H9 (cell line): ENCODE results near the gene GORASP1. TPM values are rescaled to one million over a fixed set of nuclear protein-coding genes. Genes with fewer than 3 reads are reported as not detected.

Source experiments
- DNase-seq: peaks from one replicate; pipeline ENCODE4 v3.0.0-alpha.2; 2017
- H2AFZ ChIP-seq: one replicate; pipeline ENCODE4 v1.6.1; 2013; ENCODE audit warnings: mild to moderate bottlenecking, low read length, control low read depth, moderate library complexity
- H2AK5ac ChIP-seq: 2 replicates; pipeline ENCODE4 v1.6.1; 2013; ENCODE audit warnings: low read length, control low read depth, mixed read lengths; ENCODE audit not compliant: insufficient read length
- H2BK120ac ChIP-seq: one replicate; pipeline ENCODE4 v1.6.1; 2013; ENCODE audit warnings: low read depth, mild to moderate bottlenecking, low read length, control low read depth, inconsistent platforms; ENCODE audit not compliant: poor library complexity, severe bottlenecking
- H2BK12ac ChIP-seq: 2 replicates; pipeline ENCODE4 v1.6.1; 2013; ENCODE audit warnings: low read length, control low read depth, mixed read lengths, low read depth; ENCODE audit not compliant: insufficient read length
- H2BK15ac ChIP-seq: 2 replicates; pipeline ENCODE4 v1.6.1; 2013; ENCODE audit warnings: low read depth, low read length, control low read depth
- H2BK20ac ChIP-seq: one replicate; pipeline ENCODE4 v1.6.1; 2013; ENCODE audit warnings: low read depth, mild to moderate bottlenecking, low read length, control low read depth, inconsistent platforms; ENCODE audit not compliant: poor library complexity, severe bottlenecking
- H2BK5ac ChIP-seq: 2 replicates; pipeline ENCODE4 v1.6.1; 2013; ENCODE audit warnings: low read length, control low read depth, mixed read lengths; ENCODE audit not compliant: insufficient read length
- H3K14ac ChIP-seq: 2 replicates; pipeline ENCODE4 v1.6.1; 2013; ENCODE audit warnings: low read length, control low read depth; ENCODE audit not compliant: insufficient read depth
- H3K18ac ChIP-seq: 2 replicates; pipeline ENCODE4 v1.6.1; 2013; ENCODE audit warnings: low read depth, mild to moderate bottlenecking, mixed read lengths, low read length, control low read depth; ENCODE audit not compliant: insufficient read length
- H3K23ac ChIP-seq: 2 replicates; pipeline ENCODE4 v1.6.1; 2013; ENCODE audit warnings: low read length, control low read depth, mixed read lengths, low read depth; ENCODE audit not compliant: insufficient read length
- H3K23me2 ChIP-seq: 2 replicates; pipeline ENCODE4 v1.6.1; 2013; ENCODE audit warnings: low read depth, mild to moderate bottlenecking, mixed read lengths, low read length, control low read depth; ENCODE audit not compliant: insufficient read length, poor library complexity, severe bottlenecking
- H3K27ac ChIP-seq: 2 replicates; pipeline ENCODE4 v1.5.1; 2013; ENCODE audit warnings: low read length, control low read depth, mixed read lengths, low read depth; ENCODE audit not compliant: insufficient read length
- H3K27me3 ChIP-seq: 2 replicates; pipeline ENCODE4 v1.6.1; 2013; ENCODE audit warnings: low read length, control low read depth, inconsistent platforms; ENCODE audit not compliant: insufficient read depth
- H3K4ac ChIP-seq: 2 replicates; pipeline ENCODE4 v1.6.1; 2013; ENCODE audit warnings: low read depth, mild to moderate bottlenecking, control low read depth, inconsistent platforms, low read length, moderate library complexity
- H3K4me1 ChIP-seq: 2 replicates; pipeline ENCODE4 v1.6.1; 2013; ENCODE audit warnings: low read length, control low read depth, inconsistent platforms; ENCODE audit not compliant: insufficient read depth
- H3K4me2 ChIP-seq: 2 replicates; pipeline ENCODE4 v1.6.1; 2013; ENCODE audit warnings: low read length, control low read depth, mixed read lengths; ENCODE audit not compliant: insufficient read length, insufficient read depth
- H3K56ac ChIP-seq: 2 replicates; pipeline ENCODE4 v1.6.1; 2013; ENCODE audit warnings: low read depth, mild to moderate bottlenecking, mixed read lengths, low read length, control low read depth; ENCODE audit not compliant: insufficient read length
- H3K79me1 ChIP-seq: 2 replicates; pipeline ENCODE4 v1.6.1; 2013; ENCODE audit warnings: low read depth, mild to moderate bottlenecking, moderate library complexity, low read length, control low read depth, inconsistent platforms; ENCODE audit not compliant: insufficient read depth, poor library complexity, severe bottlenecking
- H3K79me2 ChIP-seq: 2 replicates; pipeline ENCODE4 v1.6.1; 2013; ENCODE audit warnings: low read length, control low read depth, inconsistent platforms; ENCODE audit not compliant: insufficient read depth
- H3K9ac ChIP-seq: 2 replicates; pipeline ENCODE4 v1.6.1; 2013; ENCODE audit warnings: low read length, control low read depth, mixed read lengths; ENCODE audit not compliant: insufficient read length; ENCODE audit errors: extremely low read depth
- H3K9me3 ChIP-seq: one replicate; pipeline ENCODE4 v1.6.1; 2013; ENCODE audit warnings: low read depth, low read length, inconsistent platforms; ENCODE audit not compliant: control insufficient read depth
- H3T11ph ChIP-seq: one replicate; pipeline ENCODE4 v1.6.1; 2013; ENCODE audit warnings: mild to moderate bottlenecking, low read length, control low read depth, inconsistent platforms
- H4K20me1 ChIP-seq: one replicate; pipeline ENCODE4 v1.6.1; 2013; ENCODE audit not compliant: control insufficient read depth, insufficient read length, insufficient read depth
- H4K5ac ChIP-seq: 2 replicates; pipeline ENCODE4 v1.6.1; 2013; ENCODE audit warnings: low read depth, mild to moderate bottlenecking, mixed read lengths, low read length, control low read depth; ENCODE audit not compliant: insufficient read length
- H4K8ac ChIP-seq: replicated peaks from 2 replicates; pipeline ENCODE4 v1.6.1; 2013; ENCODE audit warnings: low read length, control low read depth, mixed read lengths, low read depth; ENCODE audit not compliant: insufficient read length
- H4K91ac ChIP-seq: 2 replicates; pipeline ENCODE4 v1.6.1; 2013; ENCODE audit warnings: low read depth, mild to moderate bottlenecking, moderate library complexity, mixed read lengths, low read length, control low read depth; ENCODE audit not compliant: insufficient read length
- H3K27ac Mint-ChIP-seq, 3 experiments: 2 replicates in 2 of 3; 3 replicates in 1 of 3; pipeline ENCODE4 v1.8.0; 2020 to 2021; ENCODE audit warnings: mixed read lengths in 3 of 3, mild to moderate bottlenecking in 1 of 3, moderate library complexity in 1 of 3
- H3K27me3 Mint-ChIP-seq: 2 replicates; pipeline ENCODE4 v1.8.0; 2021; ENCODE audit warnings: low read depth, mild to moderate bottlenecking, moderate library complexity, mixed read lengths
- H3K36me3 Mint-ChIP-seq, 3 experiments: 2 replicates in 2 of 3; 3 replicates in 1 of 3; pipeline ENCODE4 v1.8.0; 2020 to 2021; ENCODE audit warnings: low read depth in 3 of 3, mixed read lengths in 3 of 3; ENCODE audit not compliant: insufficient read depth in 1 of 3
- H3K4me1 Mint-ChIP-seq, 2 experiments: 2 replicates each; pipeline ENCODE4 v1.8.0; 2020; ENCODE audit warnings: mixed read lengths in 2 of 2
- H3K4me3 Mint-ChIP-seq, 2 experiments: 2 replicates in 1 of 2; 3 replicates in 1 of 2; pipeline ENCODE4 v1.8.0; 2020 to 2021; ENCODE audit warnings: mild to moderate bottlenecking in 2 of 2, mixed read lengths in 2 of 2, moderate library complexity in 1 of 2
- H3K9me3 Mint-ChIP-seq, 2 experiments: 2 replicates in 1 of 2; 3 replicates in 1 of 2; pipeline ENCODE4 v1.8.0; 2020; ENCODE audit warnings: mild to moderate bottlenecking in 2 of 2, mixed read lengths in 2 of 2, moderate library complexity in 1 of 2
- CTCF ChIP-seq: fragments of 200-600 bp; sonication (generic); conservative IDR thresholded peaks from 3 replicates; pipeline ENCODE4 v1.8.0; 2021; ENCODE audit warnings: antibody characterized with exemption, mild to moderate bottlenecking
- WGBS: extraction: QIAGEN DNeasy Blood & Tissue Kit; methylation state at CpG from one replicate; pipeline ENCODE4 v1.1.7; 2013; ENCODE audit warnings: missing lambda C conversion rate, low lambda C conversion rate, mixed read lengths; ENCODE audit not compliant: insufficient read length; ENCODE audit errors: extremely low coverage; 5-methylcytosine and 5-hydroxymethylcytosine counted together
- total RNA-seq: library from RNA; stranded (reverse); gene quantifications from 2 replicates; pipeline ENCODE4 v1.2.1, GENCODE V29; 2021

The GORASP1 gene
- total RNA-seq, 1 experiment from 2014 or later: 37.4 TPM

GRCh38 chr3:39146083-39146501, 38.7 kb upstream of the GORASP1 start:
- no peaks in the 10 kb centered on the region for H3K23me2 ChIP-seq
- no peak overlapping the region for H2AK5ac ChIP-seq
- H2AFZ ChIP-seq: no peak overlapping the region
- H2BK12ac ChIP-seq: no peak overlapping the region
- H3K14ac ChIP-seq: no peak overlapping the region
- H3K27ac ChIP-seq: no peak overlapping the region
- peaks cover 5% of the 10 kb centered on the region; the same call in 1 of the 2 replicates for H3K79me2 ChIP-seq
- H2BK120ac ChIP-seq: no peak overlapping the region
- H4K20me1 ChIP-seq: no peaks in the 10 kb centered on the region
- H3K18ac ChIP-seq: no peak overlapping the region
- peaks cover 14 to 56% (median 44%) of the 10 kb centered on the region in 3 experiments; a peak in 6 of 7 replicates for H3K36me3 Mint-ChIP-seq
- no peak overlapping the region for H3K4me2 ChIP-seq
- no peak overlapping the region for H4K91ac ChIP-seq
- no peak overlapping the region for H3K4me3 Mint-ChIP-seq
- no peak overlapping the region for H2BK5ac ChIP-seq
- H3K79me1 ChIP-seq: no peaks in the 10 kb centered on the region
- no peaks in the 10 kb centered on the region for H3K9me3 ChIP-seq
- peaks cover 47 to 52% of the 10 kb centered on the region in 2 experiments for H3K4me1 Mint-ChIP-seq
- no peak overlapping the region for H3T11ph ChIP-seq
- H3K9me3 Mint-ChIP-seq: no peaks in the 10 kb centered on the region
- H3K27me3 ChIP-seq: no peaks in the 10 kb centered on the region
- DNase-seq: peak; percentile 29
- no peak for TF ChIP-seq CTCF
- no peak overlapping the region for H3K23ac ChIP-seq
- H4K8ac ChIP-seq: no peak overlapping the region
- no peak overlapping the region for H3K9ac ChIP-seq
- peak overlapping the region in 2 of 3 experiments; percentile 36 to 61; a peak in 2 of 7 replicates for H3K27ac Mint-ChIP-seq
- no peak overlapping the region for H3K56ac ChIP-seq
- peaks cover 22% of the 10 kb centered on the region; the same call in 1 of the 2 replicates for H3K4me1 ChIP-seq
- H2BK15ac ChIP-seq: no peak overlapping the region
- no CpG with 5 or more reads among the region's 11 CpGs for WGBS
- peaks cover 2% of the 10 kb centered on the region; the same call in 1 of the 2 replicates for H3K27me3 Mint-ChIP-seq
- H2BK20ac ChIP-seq: no peak overlapping the region
- H4K5ac ChIP-seq: no peak overlapping the region
- no peak overlapping the region for H3K4ac ChIP-seq
